LNCaP clone FGC (cell line): ENCODE data around the gene CDC40.

Source experiments
- DNase-seq: peaks from one replicate; pipeline ENCODE4 v3.0.0-alpha.2; 2011; ENCODE audit warnings: low read depth
- H3K4me3 ChIP-seq: 2 replicates; pipeline ENCODE4 v1.5.1; 2011; ENCODE audit warnings: mild to moderate bottlenecking, low read depth, low read length, control low read depth
- TF ChIP-seq, protein P1 (sequence below): IDR thresholded peaks from 2 replicates; pipeline ENCODE4 v1.5.1; 2012; ENCODE audit warnings: mild to moderate bottlenecking; ENCODE audit not compliant: control insufficient read depth, insufficient read depth; ENCODE audit errors: extremely low read depth

Gene CDC40

DNA sequence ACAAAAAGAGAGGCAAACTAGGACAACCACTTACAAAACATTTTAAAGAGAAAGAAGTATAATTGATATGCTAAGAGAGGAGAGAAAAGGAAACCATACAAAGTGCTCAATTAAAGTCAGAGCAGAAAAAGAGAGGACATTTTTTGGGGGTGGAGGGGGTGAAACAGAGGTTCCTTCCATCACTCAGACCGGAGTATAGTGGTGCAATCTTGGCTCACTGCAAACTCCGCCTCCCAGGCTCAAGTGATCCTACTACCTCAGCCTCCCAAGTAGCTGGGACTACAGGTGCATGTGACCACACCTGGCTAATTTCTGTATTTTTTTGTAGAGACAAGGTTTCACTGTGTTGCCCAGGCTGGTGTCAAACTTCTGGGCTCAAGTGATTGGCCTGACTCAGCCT is 10.1 kb upstream of the CDC40 start:
- TF ChIP-seq, protein P1, sequence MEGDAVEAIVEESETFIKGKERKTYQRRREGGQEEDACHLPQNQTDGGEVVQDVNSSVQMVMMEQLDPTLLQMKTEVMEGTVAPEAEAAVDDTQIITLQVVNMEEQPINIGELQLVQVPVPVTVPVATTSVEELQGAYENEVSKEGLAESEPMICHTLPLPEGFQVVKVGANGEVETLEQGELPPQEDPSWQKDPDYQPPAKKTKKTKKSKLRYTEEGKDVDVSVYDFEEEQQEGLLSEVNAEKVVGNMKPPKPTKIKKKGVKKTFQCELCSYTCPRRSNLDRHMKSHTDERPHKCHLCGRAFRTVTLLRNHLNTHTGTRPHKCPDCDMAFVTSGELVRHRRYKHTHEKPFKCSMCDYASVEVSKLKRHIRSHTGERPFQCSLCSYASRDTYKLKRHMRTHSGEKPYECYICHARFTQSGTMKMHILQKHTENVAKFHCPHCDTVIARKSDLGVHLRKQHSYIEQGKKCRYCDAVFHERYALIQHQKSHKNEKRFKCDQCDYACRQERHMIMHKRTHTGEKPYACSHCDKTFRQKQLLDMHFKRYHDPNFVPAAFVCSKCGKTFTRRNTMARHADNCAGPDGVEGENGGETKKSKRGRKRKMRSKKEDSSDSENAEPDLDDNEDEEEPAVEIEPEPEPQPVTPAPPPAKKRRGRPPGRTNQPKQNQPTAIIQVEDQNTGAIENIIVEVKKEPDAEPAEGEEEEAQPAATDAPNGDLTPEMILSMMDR = no peak
- DNase-seq = no peak
- H3K4me3 ChIP-seq = no peak overlapping the region

DNA sequence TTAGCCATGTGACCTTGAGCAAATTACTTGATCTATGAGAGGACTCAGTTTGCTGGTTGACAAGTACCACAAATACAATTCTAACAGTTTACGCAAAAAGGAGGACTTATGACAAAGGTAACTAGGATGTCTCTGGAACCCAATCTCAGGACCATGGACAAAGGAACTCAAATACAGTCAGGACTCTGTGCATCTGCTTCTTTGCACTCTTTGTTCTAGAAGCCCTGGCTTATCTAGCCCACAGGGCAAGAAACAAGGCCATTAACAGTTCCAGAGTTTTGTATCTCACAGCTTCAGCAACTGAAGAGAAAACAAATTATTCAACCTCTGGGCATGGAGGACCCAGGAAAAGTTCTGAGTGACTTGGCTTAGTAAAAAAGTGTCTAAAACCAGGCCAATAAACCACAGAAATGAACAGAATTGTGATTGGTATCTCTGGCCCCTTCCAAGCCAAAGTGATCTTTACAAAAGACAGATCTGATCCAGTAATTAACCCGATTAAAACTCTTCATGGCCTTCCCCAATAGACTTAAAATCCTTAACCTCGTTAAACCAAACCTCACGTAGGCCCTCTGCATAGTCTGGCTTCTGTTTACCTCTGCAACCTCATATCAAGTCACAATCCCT is 6.6 kb upstream of the CDC40 start:
- TF ChIP-seq, protein P1 = no peak
- DNase-seq = no peak
- no peak overlapping the region for H3K4me3 ChIP-seq

DNA sequence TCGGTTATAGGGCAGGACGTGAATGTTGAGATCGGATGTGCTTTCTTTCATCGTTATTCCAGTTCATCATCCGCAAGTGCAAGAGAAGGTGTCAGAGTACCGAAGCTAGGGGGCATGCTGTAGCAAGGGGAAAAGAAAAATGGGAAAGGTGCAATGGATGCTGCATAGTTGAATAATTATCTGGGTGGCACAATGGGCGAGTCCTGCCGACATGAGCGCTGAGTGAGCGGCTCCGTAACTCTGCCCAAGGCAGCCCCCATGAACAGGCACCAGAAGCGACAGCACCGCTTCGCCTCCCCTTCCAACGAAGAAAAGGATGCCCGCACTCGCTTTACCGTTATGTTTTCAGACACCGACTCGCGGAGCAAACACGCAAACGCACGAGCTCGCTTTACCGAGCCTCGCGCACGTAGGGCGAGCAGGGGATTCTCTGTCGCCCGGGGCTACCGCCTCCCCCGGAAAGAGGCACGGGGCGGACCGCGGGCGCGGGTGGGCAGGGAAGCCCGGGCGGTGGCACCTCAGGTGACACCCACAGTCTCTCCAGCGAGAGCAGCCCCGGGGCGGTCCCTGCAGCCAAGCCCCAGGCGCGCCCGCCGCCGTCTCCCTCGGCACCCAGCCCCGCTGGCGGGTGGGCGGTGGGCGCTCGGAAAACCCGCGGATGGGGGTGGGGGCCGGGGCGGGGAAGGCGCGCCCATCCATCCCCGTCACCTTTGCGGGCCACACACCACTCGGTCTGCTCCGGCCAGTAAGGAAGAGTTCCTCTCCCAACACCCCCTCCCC is 1.4 kb upstream of the CDC40 start:
- peak overlapping the region; percentile 85 for H3K4me3 ChIP-seq
- TF ChIP-seq, protein P1 = peak; percentile 90
- DNase-seq = peak; percentile 18

DNA sequence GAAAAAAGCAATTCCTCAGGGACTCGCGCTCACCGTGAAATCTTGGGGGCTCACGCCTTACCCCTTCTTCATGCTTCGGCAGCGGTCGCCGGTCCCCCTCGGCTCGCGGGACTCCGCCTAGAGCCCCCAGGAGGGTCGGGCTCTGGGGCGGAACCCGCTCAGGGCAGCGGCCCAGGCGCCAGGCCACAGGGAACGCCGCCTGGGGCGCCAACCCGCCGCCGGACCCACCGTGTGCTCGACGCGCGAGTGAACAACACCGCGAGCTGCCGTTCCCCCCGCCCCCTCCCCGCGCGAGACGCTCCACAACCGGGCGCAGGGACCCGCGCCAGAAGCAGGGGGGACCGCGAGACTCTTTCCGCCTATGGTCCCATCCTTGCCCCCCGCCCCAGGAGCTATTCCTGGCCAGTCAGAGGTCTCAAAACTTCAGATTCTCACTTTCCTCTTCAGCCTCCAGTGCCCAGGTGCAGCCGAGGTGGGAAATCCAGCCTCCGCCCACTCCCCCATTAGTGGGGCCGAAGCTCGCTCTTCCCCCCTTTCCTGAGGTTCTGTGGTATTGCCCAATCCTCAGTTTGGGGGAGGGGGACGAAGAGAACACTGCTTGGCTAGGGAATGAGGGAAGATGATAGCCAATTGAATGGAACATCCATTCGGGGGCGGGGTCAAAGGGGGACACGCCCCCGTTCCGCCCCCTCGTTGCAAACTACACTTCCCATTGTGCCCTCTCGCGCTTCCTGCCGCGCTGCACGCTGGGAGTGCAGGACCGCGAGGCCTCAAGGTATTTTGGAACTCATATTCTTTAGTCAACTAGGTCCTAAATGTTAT is 610 bp upstream of the CDC40 start, which contains the start of gene WASF1:
WASF1 (minus strand) TSS at position 265 of the 822 bp plus-strand sequence. CDS start 52,069 bp downstream, outside the sequence.
- TF ChIP-seq, protein P1 = 0 out of 2 replicates have a peak, but pooled peaks have one; percentile 9
- peak within 1 kb of the TSS; percentile 85 for H3K4me3 ChIP-seq
- DNase-seq = peak; percentile 94

DNA sequence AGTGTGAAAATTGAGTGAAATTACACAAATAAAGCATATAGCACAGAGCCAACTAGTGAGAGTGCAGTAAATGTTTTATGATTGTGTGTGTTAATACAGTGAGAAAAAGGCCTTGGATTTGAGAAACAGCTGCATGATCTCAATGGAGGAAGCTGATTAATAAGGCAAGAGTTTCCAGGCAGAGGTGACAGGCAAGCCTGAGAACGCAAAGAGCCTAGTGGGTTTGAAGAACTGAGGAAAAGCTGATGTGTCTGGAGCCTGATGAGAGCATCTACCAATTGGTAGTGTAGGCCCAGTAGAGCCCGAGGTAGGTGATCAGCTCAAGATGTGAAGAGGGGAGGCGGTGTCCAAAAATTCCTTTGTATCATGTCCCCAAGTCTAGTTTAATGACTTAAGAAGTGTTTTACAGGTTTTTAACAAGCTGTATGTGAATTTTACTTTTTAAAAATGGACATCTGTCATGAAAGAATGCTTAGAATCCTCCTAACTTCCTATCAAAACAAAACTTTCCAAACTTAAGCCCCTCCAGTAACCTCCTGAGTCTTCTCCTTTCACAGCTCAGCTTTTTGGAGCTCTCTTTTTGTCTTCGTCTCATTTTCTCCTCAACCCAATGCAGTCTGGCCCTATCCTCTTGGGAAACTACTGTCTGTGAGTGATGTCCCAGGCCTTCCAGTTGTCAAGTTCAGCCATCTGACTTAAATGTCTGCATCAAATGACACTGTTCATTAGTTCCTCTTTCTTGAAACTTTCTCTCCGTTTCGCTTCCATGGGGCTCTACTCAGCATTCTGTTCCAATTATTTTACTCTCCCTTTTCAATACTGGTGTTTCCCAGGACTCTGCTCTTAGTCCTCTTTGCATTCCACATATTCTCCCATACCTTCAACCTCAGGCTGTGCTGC is 1.2 kb downstream of the CDC40 start:
- H3K4me3 ChIP-seq = peak overlapping the region; percentile 85
- TF ChIP-seq, protein P1 = no peak
- no peak for DNase-seq
